WI38 (cell line): ENCODE measurements around the gene SLC31A2.

ENCODE experiments used
- H3K4me3 ChIP-seq: 2 replicates; pipeline ENCODE4 v1.5.1; 2011; ENCODE audit warnings: low read depth, mild to moderate bottlenecking, control low read depth, low read length
- CTCF ChIP-seq: IDR thresholded peaks from 2 replicates; pipeline ENCODE4 v1.5.1; 2012; ENCODE audit warnings: low read depth, mild to moderate bottlenecking, control low read depth, low read length

SLC31A2 gene

DNA sequence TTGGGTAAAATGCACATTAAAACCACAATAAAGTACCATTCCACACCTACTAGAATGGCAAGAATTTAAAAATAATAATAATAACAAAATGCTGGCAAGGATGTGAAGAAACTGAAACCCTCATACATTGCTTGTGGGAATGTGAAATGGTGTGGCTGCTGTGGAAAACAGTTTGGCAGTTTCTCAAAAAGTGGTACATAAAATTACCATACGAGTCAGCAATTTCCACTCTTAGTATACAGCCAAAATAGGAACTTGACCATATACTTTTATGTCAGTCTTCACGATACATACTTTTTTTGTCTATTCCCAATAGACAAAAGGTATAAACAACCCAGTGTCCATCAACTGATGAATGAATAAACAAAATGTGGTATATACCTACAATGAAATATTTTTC is 54.6 kb downstream of the SLC31A2 start:
- TF ChIP-seq CTCF: no peak
- H3K4me3 ChIP-seq: no peak overlapping the region

DNA sequence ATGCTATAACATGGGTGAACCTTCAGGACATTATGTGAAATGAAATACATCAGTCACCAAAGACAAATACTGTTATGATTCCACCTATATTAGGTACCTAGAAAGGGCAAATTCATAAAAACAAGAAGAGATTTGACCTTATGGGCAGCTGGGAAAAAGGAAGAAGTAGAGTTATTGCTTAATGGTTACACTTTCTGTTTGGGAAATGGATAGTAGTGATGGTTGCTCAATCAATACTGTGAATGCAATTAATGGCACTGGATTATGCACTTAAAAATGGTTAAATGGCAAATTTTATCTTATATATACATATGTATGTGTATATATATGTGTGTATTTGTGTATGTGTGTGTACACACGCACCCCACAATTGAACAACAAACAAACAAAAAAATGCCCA is 55.1 kb downstream of the SLC31A2 start:
- no peak for TF ChIP-seq CTCF

GRCh38 chr9:113210815-113211214 is 60.0 kb downstream of the SLC31A2 start:
- TF ChIP-seq CTCF: no peak
- no peak overlapping the region for H3K4me3 ChIP-seq

More for the DNA sequence above, 55.1 kb downstream of the SLC31A2 start:
- no peak overlapping the region for H3K4me3 ChIP-seq
